K562 (cell line): ENCODE results near the gene SMIM8. TPM values are rescaled to one million over a fixed set of nuclear protein-coding genes. Genes with fewer than 3 reads are reported as not detected.

Experiments used
- ATAC-seq: fragments of 200-7000 bp; cut with Tn5 transposase; 3 replicates; pipeline ENCODE4 v1.9.1; 2020; ENCODE audit warnings: moderate library complexity
- BruUV-seq: library from RNA; stranded (reverse); fragments of 400-500 nt; replicated peaks from 2 replicates; lab custom pipeline; 2021; lab: Mats Ljungman, UMichigan
- CTCF ChIA-PET: fragments of 300-600 bp; formaldehyde crosslinking; extraction: SDS; loops from one replicate; lab custom pipeline; 2021; ENCODE audit warnings: low intra/inter-chr PET ratio; lab: Yijun Ruan, JAX
- POLR2A ChIA-PET: fragments of 300-600, 350-650 bp; sonication (Branson Sonifier 250); formaldehyde crosslinking; extraction: SDS; loops from one replicate; lab custom pipeline; 2021; ENCODE audit warnings: antibody characterized with exemption, inconsistent platforms; lab: Yijun Ruan, JAX
- DNase-seq, 4 experiments: peaks; one replicate each; pipeline versions ENCODE4 v3.0.0 to v3.0.0-alpha.2; 2011 to 2018; ENCODE audit warnings: low spot score in 3 of 4, mixed read lengths in 3 of 4; ENCODE audit errors: extremely low read depth in 1 of 4
- FAIRE-seq: peaks from 2 replicates; lab custom pipeline; 2011; peaks lifted over from hg19 to GRCh38; lab: Jason Lieb, UNC
- H2AFZ ChIP-seq: 2 replicates; pipeline ENCODE4 v1.6.0; 2011; ENCODE audit warnings: low read depth, low read length, control low read depth, inconsistent platforms
- H3K27ac ChIP-seq: fragments of 200-600 bp; 3 replicates; pipeline ENCODE4 v1.8.0; 2011; ENCODE audit warnings: low read depth, mild to moderate bottlenecking, control low read depth, inconsistent platforms, low read length, moderate library complexity, mixed read lengths; ENCODE audit errors: extremely low read depth
- H3K27me3 ChIP-seq, 2 experiments: fragments of 300-600 bp in 1 of 2; 2 replicates in 1 of 2; 3 replicates in 1 of 2; pipeline versions ENCODE4 v1.6.0 to v1.8.0; 2011; ENCODE audit warnings: inconsistent platforms in 2 of 2, low read length in 2 of 2, mild to moderate bottlenecking in 1 of 2, mixed read lengths in 1 of 2, moderate library complexity in 1 of 2; ENCODE audit not compliant: control insufficient read depth in 2 of 2, insufficient read depth in 2 of 2
- H3K36me3 ChIP-seq: fragments of 300-600 bp; 3 replicates; pipeline ENCODE4 v1.8.0; 2011; ENCODE audit warnings: mild to moderate bottlenecking, low read length, inconsistent platforms; ENCODE audit not compliant: control insufficient read depth, insufficient read depth
- H3K4me1 ChIP-seq, 2 experiments: fragments of 200-600 bp in 1 of 2; replicated peaks in 1 of 2; 2 replicates in 1 of 2; 3 replicates in 1 of 2; pipeline versions ENCODE4 v1.5.1 to v1.8.0; 2011; ENCODE audit warnings: inconsistent platforms in 2 of 2, low read length in 2 of 2, mild to moderate bottlenecking in 1 of 2, mixed read lengths in 1 of 2, moderate library complexity in 1 of 2; ENCODE audit not compliant: control insufficient read depth in 2 of 2, insufficient read depth in 2 of 2
- H3K4me2 ChIP-seq: 2 replicates; pipeline ENCODE4 v1.6.1; 2011; ENCODE audit warnings: low read length, control low read depth, inconsistent platforms, mixed read lengths; ENCODE audit not compliant: insufficient read depth
- H3K4me3 ChIP-seq: fragments of 200-600 bp; sonication (generic), shearing (Covaris generic); 2 replicates; pipeline ENCODE4 v1.5.1; 2016; ENCODE audit warnings: control low read depth, inconsistent platforms
- H3K79me2 ChIP-seq: fragments of 200-600 bp; 3 replicates; pipeline ENCODE4 v1.8.0; 2011; ENCODE audit warnings: low read length, inconsistent platforms; ENCODE audit not compliant: control insufficient read depth, insufficient read depth
- H3K9ac ChIP-seq, 2 experiments: 2 replicates each; pipeline versions ENCODE4 v1.6.0 to v1.6.1; 2011; ENCODE audit warnings: low read depth in 2 of 2, low read length in 2 of 2, control low read depth in 1 of 2, inconsistent platforms in 1 of 2, mild to moderate bottlenecking in 1 of 2, mixed read lengths in 1 of 2; ENCODE audit not compliant: insufficient read depth in 1 of 2
- H3K9me1 ChIP-seq: one replicate; pipeline ENCODE4 v1.6.0; 2011; ENCODE audit warnings: inconsistent platforms, mild to moderate bottlenecking, low read length, moderate library complexity; ENCODE audit not compliant: control insufficient read depth, insufficient read depth
- H3K9me3 ChIP-seq: replicated peaks from 2 replicates; pipeline ENCODE4 v1.5.1; 2011; ENCODE audit warnings: low read depth, low read length, inconsistent platforms; ENCODE audit not compliant: control insufficient read depth, insufficient read depth
- H4K20me1 ChIP-seq: replicated peaks from 2 replicates; pipeline ENCODE4 v1.6.1; 2011; ENCODE audit warnings: low read length, inconsistent platforms, mixed read lengths; ENCODE audit not compliant: control insufficient read depth, insufficient read depth
- CEBPG ChIP-seq, 3 experiments: fragments of 200-800 bp in 1 of 3; sonication (Bioruptor generic) in 1 of 3; sonication (generic) in 1 of 3; formaldehyde crosslinking in 1 of 3; IDR thresholded peaks in 2 of 3; conservative IDR thresholded peaks in 1 of 3; 2 replicates each; pipeline versions ENCODE4 v1.6.1 to v1.8.0; 2016 to 2022; ENCODE audit warnings: missing compliant biosample characterization in 2 of 3, missing genetic modification characterization in 2 of 3, mild to moderate bottlenecking in 1 of 3, missing genetic modification reagents in 1 of 3
- ZFP1 ChIP-seq: fragments of 450-650 bp; formaldehyde crosslinking; IDR thresholded peaks from 2 replicates; pipeline ENCODE4 v1.4.0; 2020; ENCODE audit warnings: mild to moderate bottlenecking, mixed read lengths
- WGBS: fragments of 100-300 bp; shearing (Covaris generic); methylation state at CpG from one replicate; pipeline ENCODE4 v1.1.6; 2016; ENCODE audit warnings: low coverage, mixed read lengths; ENCODE audit not compliant: insufficient coverage; ENCODE audit errors: missing lambda C conversion rate; 5-methylcytosine and 5-hydroxymethylcytosine counted together
- in situ Hi-C: fragments of 300-500 bp; cut with MboI; formaldehyde crosslinking; loops from 4 replicates; pipeline ENCODE4 v1.15.0; 2018; ENCODE audit warnings: inconsistent platforms, mixed read lengths
- intact Hi-C: fragments of 100-400 bp; cut with micrococcal nuclease; formaldehyde crosslinking; loops from 2 replicates; pipeline ENCODE4 v1.14.2; 2022
- polyA plus RNA-seq, 8 experiments: library from polyadenylated mRNA; depleted of rRNA in 4 of 8; stranded (reverse) in 5 of 8; unstranded in 3 of 8; fragments of >200 nt; fragmentation: Nextera tagmentation in 2 of 8; fragmentation: Illumina TruSeq in 1 of 8; extraction: Ambion mirVana in 2 of 8; extraction: Trizol in 1 of 8; gene quantifications; 2 replicates each; pipeline versions ENCODE4 v1.2.1 to v1.2.3, GENCODE V29; 2011 to 2014; ENCODE audit warnings: inconsistent platforms in 1 of 8, missing spikeins in 1 of 8
- total RNA-seq, 7 experiments: library from RNA; depleted of rRNA in 6 of 7; stranded (reverse); fragments of >200 nt in 6 of 7; fragmentation: Illumina TruSeq in 2 of 7; extraction: Trizol in 2 of 7; gene quantifications; 2 replicates each; pipeline versions ENCODE4 v1.2.1 to v1.2.3, GENCODE V29; 2011 to 2021; ENCODE audit warnings: low replicate concordance in 1 of 7
- TF ChIP-seq, protein P1 (sequence below), 2 experiments: IDR thresholded peaks; 2 replicates each; pipeline ENCODE4 v1.6.1; 2011; ENCODE audit warnings: borderline replicate concordance in 1 of 2, control low read depth in 1 of 2, low read depth in 1 of 2, low read length in 1 of 2, mild to moderate bottlenecking in 1 of 2, mixed read lengths in 1 of 2, moderate library complexity in 1 of 2; ENCODE audit not compliant: insufficient read depth in 1 of 2, insufficient read length in 1 of 2, poor library complexity in 1 of 2, severe bottlenecking in 1 of 2; ENCODE audit errors: extremely low read depth in 1 of 2
- TF ChIP-seq, protein P2 (sequence below), 2 experiments: fragments of 450-650 bp in 1 of 2; sonication (generic) in 1 of 2; formaldehyde crosslinking in 1 of 2; IDR thresholded peaks in 1 of 2; conservative IDR thresholded peaks in 1 of 2; 2 replicates each; pipeline versions ENCODE4 v1.6.1 to v1.8.1; 2016 to 2023; ENCODE audit warnings: mild to moderate bottlenecking in 2 of 2, moderate library complexity in 2 of 2, inconsistent platforms in 1 of 2, missing genetic modification reagents in 1 of 2

The SMIM8 gene
- total and polyA plus RNA-seq, 9 of the 15 experiments (the other 6 are each of a cell fraction or from before 2014, with no cell fraction given) = 8.3 to 53.7 (median 15.1) TPM

- TF ChIP-seq, protein P1, sequence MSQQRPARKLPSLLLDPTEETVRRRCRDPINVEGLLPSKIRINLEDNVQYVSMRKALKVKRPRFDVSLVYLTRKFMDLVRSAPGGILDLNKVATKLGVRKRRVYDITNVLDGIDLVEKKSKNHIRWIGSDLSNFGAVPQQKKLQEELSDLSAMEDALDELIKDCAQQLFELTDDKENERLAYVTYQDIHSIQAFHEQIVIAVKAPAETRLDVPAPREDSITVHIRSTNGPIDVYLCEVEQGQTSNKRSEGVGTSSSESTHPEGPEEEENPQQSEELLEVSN (IDR thresholded peaks at IDR 0.05; ENCODE audit: borderline replicate concordance in 1 of 2, extremely low read depth in 1 of 2, insufficient read depth in 1 of 2, insufficient read length in 1 of 2, low read depth in 1 of 2, low read length in 1 of 2, poor library complexity in 1 of 2, severe bottlenecking in 1 of 2) = no peak
Measured at GRCh38 chr6:87382861-87383260, 60.5 kb downstream of the SMIM8 start (continued).

DNA sequence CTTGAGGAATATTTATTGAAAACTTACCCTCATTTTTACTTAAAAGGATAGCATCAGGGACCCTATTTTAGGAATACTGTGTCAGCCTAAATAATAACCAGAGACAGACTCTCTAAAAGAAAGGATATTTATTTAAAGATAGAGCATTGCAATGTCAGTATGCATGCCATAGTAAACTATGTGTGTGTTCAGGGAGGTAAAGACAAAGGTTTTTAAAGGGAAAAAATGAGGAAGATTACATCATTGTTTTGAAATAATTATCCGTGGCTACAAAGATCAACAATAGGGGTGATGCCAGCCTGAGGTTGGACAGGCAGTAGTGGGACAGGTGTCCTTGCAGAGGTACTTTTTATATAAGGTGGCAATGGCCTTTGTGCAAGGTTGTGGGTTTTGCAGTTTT lies 61.6 kb downstream of the SMIM8 start:
- H2AFZ ChIP-seq = no peak overlapping the region

More for the DNA sequence above, 61.6 kb downstream of the SMIM8 start:
- intact Hi-C loops = no loop called here
- no peak for TF ChIP-seq CEBPG (CRISPR knock-in tag; IDR thresholded peaks at IDR 0.05)
- TF ChIP-seq CEBPG (tag; conservative IDR thresholded peaks at IDR 0.05 in 1 of 2, IDR thresholded peaks at IDR 0.05 in 1 of 2) = peak in 1 of 2 experiments; percentile 8; a peak in 1 of 4 replicates
- TF ChIP-seq ZFP1 (CRISPR knock-in tag) = no peak
- TF ChIP-seq, protein P2, sequence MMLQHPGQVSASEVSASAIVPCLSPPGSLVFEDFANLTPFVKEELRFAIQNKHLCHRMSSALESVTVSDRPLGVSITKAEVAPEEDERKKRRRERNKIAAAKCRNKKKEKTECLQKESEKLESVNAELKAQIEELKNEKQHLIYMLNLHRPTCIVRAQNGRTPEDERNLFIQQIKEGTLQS (IDR thresholded peaks at IDR 0.05) = peak; percentile 41
- TF ChIP-seq, protein P2 (CRISPR knock-in tag; conservative IDR thresholded peaks at IDR 0.05) = no peak
- Histone ChIP-seq H3K79me2 (no peaks in the 10 kb centered on the region), H3K4me1 (peaks cover 0 to 7% of the 10 kb centered on the region in 2 experiments; a peak in 2 of 5 replicates), H3K4me2 (no peak overlapping the region), H4K20me1 (no peaks in the 10 kb centered on the region), H3K36me3 (no peaks in the 10 kb centered on the region), H3K27me3 (no peaks in the 10 kb centered on the region), H3K9me3 (no peaks in the 10 kb centered on the region), H3K9ac (no peak overlapping the region), H3K27ac (no peak overlapping the region), H3K9me1 (no peaks in the 10 kb centered on the region), H3K4me3 (no peak overlapping the region)
- CTCF ChIA-PET = interaction anchor here (0.9 kb wide), 1 partner anchor 318 kb away, joined by 3 read pairs; no protein-coding TSS in a partner anchor
- DNase-seq (no peak), FAIRE-seq (no peak), ATAC-seq (no peak; the same call in 1 of the 3 replicates)
- WGBS = 9% methylated on average over 1 of the region's 1 CpG
- POLR2A ChIA-PET = interaction anchor here (1.0 to 1.7 kb wide), 3 partner anchors 13 to 20 kb away, joined by 4 to 5 read pairs (median 4); no protein-coding TSS in a partner anchor
- BruUV-seq = no TSS peak
- in situ Hi-C loops = no loop called here
